Mammary epithelial cell (primary cell): ENCODE data around the gene PAH.

Source experiments
- CTCF ChIP-seq, 2 donors: IDR thresholded peaks in 1 of 2; conservative IDR thresholded peaks in 1 of 2; 2 replicates each; pipeline ENCODE4 v1.5.1; 2011 to 2012; ENCODE audit warnings: inconsistent platforms in 2 of 2, low read length in 2 of 2, mild to moderate bottlenecking in 2 of 2, control low read depth in 1 of 2, low read depth in 1 of 2; ENCODE audit not compliant: insufficient read depth in 1 of 2; ENCODE audit errors: extremely low read depth in 1 of 2
- EZH2 ChIP-seq: IDR thresholded peaks from 2 replicates; pipeline ENCODE4 v1.6.1; 2012; ENCODE audit warnings: low read length, inconsistent platforms, borderline replicate concordance

- TF ChIP-seq EZH2 = no peak
- TF ChIP-seq CTCF (conservative IDR thresholded peaks at IDR 0.05 in 1 of 2, IDR thresholded peaks at IDR 0.05 in 1 of 2; ENCODE audit: extremely low read depth in 1 of 2, insufficient read depth in 1 of 2, low read depth in 1 of 2, low read length in 2 of 2) = no peak
Observed at GRCh38 chr12:102873077-102873476, 44.0 kb downstream of the PAH start.
